Activated CD8-positive, alpha-beta memory T cell treated with anti-CD3 and anti-CD28 coated beads for 1 hour (primary cell): ENCODE measurements around the gene CCDC88B.

ENCODE experiments used
- DNase-seq, 2 donors: peaks; one replicate each; pipeline ENCODE4 v3.0.0-alpha.2; 2020; ENCODE audit warnings: low read depth in 1 of 2; ENCODE audit errors: extremely low read depth in 1 of 2

The CCDC88B gene

GRCh38 chr11:64379160-64379559 is 39.2 kb downstream of the CCDC88B start:
- no peak for DNase-seq

- DNase-seq = no peak
Observed at GRCh38 chr11:64379817-64380709, 40.1 kb downstream of the CCDC88B start.

DNA sequence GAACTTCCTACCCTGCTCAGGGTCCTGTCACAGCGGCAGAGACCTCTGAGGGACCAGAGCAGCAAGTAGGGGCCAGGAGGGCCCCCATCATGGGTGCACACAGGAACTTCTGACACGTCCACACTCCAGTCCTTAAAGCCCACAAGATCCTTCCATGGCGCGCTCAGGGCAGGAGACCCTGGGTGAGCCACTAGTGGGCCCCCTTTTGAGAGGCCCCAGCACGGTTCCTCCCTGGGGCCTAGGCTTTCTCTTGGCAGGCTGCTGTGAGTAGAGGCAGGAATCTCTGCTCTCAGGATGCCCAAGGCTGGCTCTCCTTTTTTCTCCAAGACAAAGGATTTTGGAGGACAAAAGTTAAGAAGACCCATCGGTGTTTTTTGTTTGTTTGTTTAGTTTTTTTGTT is 41.3 kb downstream of the CCDC88B start:
- no peak for DNase-seq

DNA sequence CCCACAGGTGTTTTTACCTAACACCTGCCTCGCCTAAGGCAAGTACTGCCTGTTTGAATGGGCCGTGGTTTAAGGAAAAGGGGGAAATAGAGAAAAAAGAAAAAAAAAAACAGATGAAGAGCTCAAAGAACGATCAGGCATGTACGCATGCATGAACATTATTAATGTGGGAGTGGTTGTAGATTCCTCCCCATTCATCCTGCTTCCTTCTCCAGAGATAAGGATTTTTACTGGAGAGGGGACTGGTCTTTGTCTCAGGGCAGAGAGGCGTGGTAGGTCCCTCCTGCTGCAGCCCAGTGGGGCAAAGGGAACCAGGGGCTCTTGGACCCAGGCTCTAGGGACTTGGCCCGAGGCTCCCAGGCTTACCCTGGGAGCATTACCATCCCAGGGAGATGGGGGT is 42.0 kb downstream of the CCDC88B start:
- DNase-seq = no peak

DNA sequence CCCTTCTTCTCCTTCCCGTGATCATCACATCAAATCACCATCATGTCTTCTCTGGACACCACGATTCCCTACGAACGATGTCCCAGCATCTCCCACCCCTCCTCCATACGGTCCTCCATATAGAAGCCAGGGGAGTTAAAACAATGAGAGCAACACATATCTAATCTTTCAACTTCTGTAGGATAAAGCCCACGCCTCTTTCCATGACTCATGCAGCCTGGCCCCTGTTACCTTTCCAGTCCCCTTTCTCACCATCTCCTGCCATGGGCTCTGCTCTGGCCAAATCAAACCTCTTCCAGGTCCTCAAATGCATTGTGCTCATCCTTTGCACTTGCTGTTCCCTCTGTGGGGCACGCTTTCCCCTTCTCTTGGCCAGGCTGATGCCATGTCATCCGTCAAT is 42.6 kb downstream of the CCDC88B start:
- DNase-seq = no peak

DNA sequence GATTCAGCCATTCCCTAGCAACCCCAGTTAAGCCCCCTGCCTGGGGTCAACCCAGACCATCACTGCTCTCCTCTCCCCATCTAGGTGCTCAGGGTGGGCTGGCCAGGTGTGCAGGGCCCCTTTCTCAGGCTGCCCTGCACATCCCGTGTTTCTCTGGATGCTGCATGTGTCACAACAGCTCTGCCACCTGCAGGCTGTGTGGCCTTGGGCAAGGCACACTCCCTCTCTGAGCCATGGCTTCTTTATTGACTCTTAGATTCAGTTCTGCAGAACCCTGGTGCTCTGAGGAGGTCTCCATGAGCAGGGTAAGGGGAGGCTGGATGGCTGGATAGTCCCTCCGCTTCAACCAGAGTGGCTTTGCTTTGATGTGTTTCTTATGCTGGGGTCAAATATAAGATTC is 43.6 kb downstream of the CCDC88B start:
- no peak for DNase-seq

- DNase-seq = no peak
Observed at GRCh38 chr11:64384028-64384737, 44.2 kb downstream of the CCDC88B start.

- DNase-seq = no peak
Observed at GRCh38 chr11:64384981-64385944, 45.3 kb downstream of the CCDC88B start.

GRCh38 chr11:64385945-64386704 is 46.1 kb downstream of the CCDC88B start:
- no peak for DNase-seq

DNA sequence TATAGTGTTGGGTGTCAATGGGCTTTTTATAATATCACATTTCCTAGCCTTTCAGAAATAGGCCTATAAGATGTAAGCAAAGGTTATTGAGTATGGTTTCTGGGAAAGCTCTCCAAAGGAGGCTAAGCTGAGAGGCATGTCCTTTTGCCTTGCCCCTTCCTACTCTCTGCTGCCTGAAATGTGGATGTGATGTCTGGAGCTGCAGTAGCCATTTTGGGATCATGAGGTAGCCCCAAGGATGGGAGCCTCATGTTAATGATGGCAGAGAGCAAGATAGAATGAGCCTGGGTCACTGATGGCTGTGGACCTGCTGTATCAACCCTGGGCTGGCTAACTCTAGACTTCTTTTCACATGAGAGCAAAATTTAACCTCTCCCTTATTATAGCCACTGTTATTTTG is 47.9 kb downstream of the CCDC88B start:
- DNase-seq = no peak

GRCh38 chr11:64388894-64389293 is 48.9 kb downstream of the CCDC88B start:
- DNase-seq = no peak

GRCh38 chr11:64389851-64390250 is 49.8 kb downstream of the CCDC88B start:
- no peak for DNase-seq

GRCh38 chr11:64390558-64390957 is 50.6 kb downstream of the CCDC88B start:
- no peak for DNase-seq

- DNase-seq = no peak
Observed at GRCh38 chr11:64391839-64392238, 51.8 kb downstream of the CCDC88B start.

- DNase-seq = no peak
Observed at GRCh38 chr11:64395545-64396078, 55.6 kb downstream of the CCDC88B start.

DNA sequence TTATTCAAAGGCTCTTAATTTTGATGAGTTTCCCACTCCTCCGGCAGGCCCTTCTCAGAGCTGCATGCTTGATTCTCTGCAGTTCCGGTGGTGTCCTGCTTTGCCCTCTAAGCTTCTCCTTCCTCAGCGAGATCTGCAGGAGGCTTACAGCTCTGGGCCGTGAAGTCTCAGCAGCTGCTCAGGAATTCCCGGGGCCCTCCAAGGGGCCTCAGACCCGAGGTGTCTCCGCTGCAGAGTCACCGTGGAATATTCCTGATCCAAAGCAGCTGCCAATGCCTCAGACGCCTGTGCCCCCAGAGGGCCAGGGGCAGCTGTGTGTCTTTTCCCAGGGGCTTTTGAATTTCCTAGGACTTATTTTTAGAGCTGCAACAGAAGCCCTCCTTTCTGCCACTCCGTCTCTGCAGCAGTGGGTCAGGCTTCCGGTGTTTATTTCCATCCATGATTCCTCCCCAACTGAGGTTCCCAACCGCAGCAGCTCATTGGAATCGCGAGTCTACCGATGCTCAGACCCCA is 56.1 kb downstream of the CCDC88B start:
- no peak for DNase-seq

- DNase-seq = no peak
Observed at GRCh38 chr11:64400102-64400501, 60.1 kb downstream of the CCDC88B start.

DNA sequence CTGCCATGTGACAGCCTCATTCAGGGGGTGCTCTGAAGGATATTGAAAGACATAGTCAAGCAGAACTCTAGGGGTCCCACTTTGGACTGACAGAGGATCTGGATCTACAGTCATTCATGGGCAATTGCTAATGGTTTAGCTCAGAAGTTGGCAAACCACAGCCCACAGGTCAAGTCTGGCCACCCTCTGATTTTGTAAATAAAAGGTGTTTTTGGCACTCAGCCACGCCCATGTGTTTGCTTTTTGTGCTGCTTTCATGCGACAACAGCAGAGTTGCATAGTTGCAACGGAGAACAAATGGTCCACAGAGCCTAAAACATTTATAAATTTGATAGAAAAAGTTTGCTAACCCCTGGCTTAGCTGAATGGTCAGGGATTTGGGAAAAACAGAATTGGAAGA is 60.7 kb downstream of the CCDC88B start:
- DNase-seq = no peak

GRCh38 chr11:64401775-64402174 is 61.8 kb downstream of the CCDC88B start:
- no peak for DNase-seq

DNA sequence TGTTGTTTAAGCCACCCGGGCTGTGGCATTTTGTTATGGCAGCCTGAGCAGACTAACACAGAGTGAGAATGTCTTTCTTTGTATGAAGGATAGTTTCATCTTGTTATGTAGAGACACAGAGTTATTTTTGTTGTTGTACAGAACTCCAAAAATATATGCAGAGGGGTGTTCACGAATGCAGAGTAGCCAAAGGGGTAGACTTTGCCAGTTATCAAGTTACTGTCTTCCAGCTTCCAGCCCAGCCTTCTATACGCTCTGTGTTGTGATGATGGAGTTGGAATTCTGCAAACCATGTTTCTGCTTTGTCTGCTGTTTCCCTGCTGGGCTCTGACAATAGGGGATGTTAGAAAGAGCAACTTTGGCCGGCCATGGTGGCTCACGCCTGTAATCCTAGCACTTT is 63.1 kb downstream of the CCDC88B start:
- no peak for DNase-seq
